BJ (cell line): ENCODE data around the gene RPP38. TPM values are rescaled to one million over a fixed set of nuclear protein-coding genes. Genes with fewer than 3 reads are reported as not detected.

Experiments used
- CTCF ChIA-PET: fragments of 350-600 bp; formaldehyde crosslinking; extraction: SDS; loops from one replicate; lab custom pipeline; 2021; ENCODE audit warnings: antibody characterized with exemption, inconsistent platforms; lab: Yijun Ruan, JAX
- POLR2A ChIA-PET: fragments of 300-600 bp; sonication (Branson Sonifier 250); formaldehyde crosslinking; extraction: SDS; loops from one replicate; lab custom pipeline; 2021; ENCODE audit warnings: antibody characterized with exemption; lab: Charles Lee
- DNase-seq: peaks from one replicate; pipeline ENCODE4 v3.0.0-alpha.2; 2011; ENCODE audit warnings: low read depth
- H3K27me3 ChIP-seq: 2 replicates; pipeline ENCODE4 v1.6.0; 2011; ENCODE audit warnings: low read length; ENCODE audit not compliant: control insufficient read depth, insufficient read depth
- H3K36me3 ChIP-seq: 2 replicates; pipeline ENCODE4 v1.5.1; 2011; ENCODE audit warnings: low read length; ENCODE audit not compliant: control insufficient read depth, insufficient read depth
- H3K4me3 ChIP-seq: 2 replicates; pipeline ENCODE4 v1.5.1; 2011; ENCODE audit warnings: low read depth, mild to moderate bottlenecking, control low read depth, low read length
- polyA plus RNA-seq: library from polyadenylated mRNA; depleted of rRNA; stranded (reverse); fragments of >200 nt; gene quantifications from 2 replicates; pipeline ENCODE4 v1.2.3, GENCODE V29; 2011
- TF ChIP-seq, protein P1 (sequence below): IDR thresholded peaks from 2 replicates; pipeline ENCODE4 v1.5.1; 2011; ENCODE audit warnings: low read depth, mild to moderate bottlenecking, control low read depth, inconsistent platforms, low read length, moderate library complexity; ENCODE audit not compliant: insufficient read depth

The RPP38 gene
- polyA plus RNA-seq, 1 experiment: 15.9 TPM

DNA sequence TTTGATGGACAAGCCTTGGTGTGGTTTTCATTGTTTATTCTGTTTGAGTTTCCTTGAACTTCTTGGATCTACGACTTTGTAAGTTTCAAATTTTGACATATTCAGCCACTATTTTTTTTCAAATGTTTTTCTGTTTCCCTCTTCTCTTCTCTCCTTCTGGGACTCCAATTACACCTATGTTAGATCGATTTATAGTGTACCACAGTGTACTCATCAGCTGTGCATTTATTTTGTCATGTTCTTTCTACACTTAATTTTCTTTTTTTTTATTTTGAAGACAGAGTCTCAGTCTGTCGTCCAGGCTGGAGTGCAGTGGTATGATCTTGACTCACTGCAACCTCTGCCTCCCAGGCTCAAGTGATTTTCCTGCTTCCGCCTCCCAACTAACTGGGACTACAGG lies 37.2 kb upstream of the RPP38 start:
- ChIA-PET CTCF (no interaction called here), POLR2A (no interaction called here)
- Histone ChIP-seq H3K4me3 (no peak overlapping the region), H3K27me3 (peaks cover 2% of the 10 kb centered on the region), H3K36me3 (no peaks in the 10 kb centered on the region)
- TF ChIP-seq, protein P1, sequence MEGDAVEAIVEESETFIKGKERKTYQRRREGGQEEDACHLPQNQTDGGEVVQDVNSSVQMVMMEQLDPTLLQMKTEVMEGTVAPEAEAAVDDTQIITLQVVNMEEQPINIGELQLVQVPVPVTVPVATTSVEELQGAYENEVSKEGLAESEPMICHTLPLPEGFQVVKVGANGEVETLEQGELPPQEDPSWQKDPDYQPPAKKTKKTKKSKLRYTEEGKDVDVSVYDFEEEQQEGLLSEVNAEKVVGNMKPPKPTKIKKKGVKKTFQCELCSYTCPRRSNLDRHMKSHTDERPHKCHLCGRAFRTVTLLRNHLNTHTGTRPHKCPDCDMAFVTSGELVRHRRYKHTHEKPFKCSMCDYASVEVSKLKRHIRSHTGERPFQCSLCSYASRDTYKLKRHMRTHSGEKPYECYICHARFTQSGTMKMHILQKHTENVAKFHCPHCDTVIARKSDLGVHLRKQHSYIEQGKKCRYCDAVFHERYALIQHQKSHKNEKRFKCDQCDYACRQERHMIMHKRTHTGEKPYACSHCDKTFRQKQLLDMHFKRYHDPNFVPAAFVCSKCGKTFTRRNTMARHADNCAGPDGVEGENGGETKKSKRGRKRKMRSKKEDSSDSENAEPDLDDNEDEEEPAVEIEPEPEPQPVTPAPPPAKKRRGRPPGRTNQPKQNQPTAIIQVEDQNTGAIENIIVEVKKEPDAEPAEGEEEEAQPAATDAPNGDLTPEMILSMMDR: no peak
- no peak for DNase-seq

DNA sequence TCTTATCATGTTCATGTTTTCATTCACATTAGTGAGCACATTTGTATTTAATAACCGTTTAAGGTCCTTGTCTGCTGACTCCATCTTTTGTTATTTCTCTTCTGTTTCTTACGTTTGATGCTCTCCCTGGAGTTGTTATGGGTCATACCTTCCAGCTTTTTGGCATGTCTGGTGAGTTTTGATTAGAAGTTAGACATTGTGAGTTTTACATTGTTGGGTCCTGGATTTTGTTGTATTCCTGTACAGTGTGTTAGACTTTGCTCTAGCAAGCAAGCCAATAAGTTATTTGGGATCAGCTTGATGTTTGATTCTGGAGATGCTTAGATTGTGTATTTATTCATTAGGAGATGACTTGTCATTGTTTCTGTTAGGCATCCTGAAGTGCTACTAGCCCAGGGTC lies 36.5 kb upstream of the RPP38 start:
- Histone ChIP-seq H3K27me3 (peaks cover 2% of the 10 kb centered on the region), H3K36me3 (no peaks in the 10 kb centered on the region), H3K4me3 (no peak overlapping the region)
- TF ChIP-seq, protein P1: no peak
- ChIA-PET POLR2A (no interaction called here), CTCF (interaction anchor here (0.7 kb wide), 1 partner anchor 13 kb away, joined by 3 read pairs; no protein-coding TSS in a partner anchor)
- no peak for DNase-seq

DNA sequence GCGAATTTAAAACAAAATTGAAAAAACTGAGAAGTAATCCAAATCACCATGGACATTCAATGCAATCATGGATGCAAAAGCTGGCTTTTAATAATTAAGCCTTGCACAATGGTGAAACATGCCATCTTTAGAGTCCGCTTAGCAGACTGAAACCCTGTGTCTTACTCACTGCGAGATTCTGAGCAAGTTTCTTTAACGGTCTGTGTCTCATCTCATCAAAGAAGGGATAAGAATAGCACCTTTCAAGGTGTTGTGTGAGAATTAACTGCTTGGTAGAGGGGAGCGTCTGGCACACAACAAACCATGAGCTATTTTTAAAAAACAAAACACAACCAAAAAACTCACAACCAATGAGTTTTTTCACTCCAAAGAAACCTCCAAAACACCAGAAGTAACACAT lies 30.0 kb upstream of the RPP38 start:
- DNase-seq: no peak
- no peak overlapping the region for H3K4me3 ChIP-seq
- TF ChIP-seq, protein P1: no peak
- ChIA-PET CTCF (no interaction called here), POLR2A (no interaction called here)
- H3K27me3 ChIP-seq: no peaks in the 10 kb centered on the region
- no peaks in the 10 kb centered on the region for H3K36me3 ChIP-seq

DNA sequence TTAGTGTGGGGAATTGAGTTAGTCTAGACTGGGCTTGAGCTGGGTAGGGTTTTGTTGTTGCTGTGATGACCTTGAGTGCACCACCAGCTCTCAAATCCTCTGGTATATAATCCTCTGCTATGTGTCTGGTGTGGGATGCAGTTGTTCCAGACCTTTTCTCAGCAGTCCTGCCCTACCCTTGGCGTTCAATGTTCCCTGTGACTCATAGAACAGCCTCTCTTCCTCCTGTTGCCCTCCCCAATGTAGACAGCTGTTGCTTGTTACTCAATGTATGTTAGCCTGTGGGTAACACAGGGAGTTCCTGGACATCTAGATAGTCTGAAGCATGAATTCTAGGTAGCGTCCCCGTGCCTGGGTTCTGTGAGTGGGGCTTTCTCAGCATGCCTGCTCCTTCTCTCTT lies 28.4 kb upstream of the RPP38 start:
- no peaks in the 10 kb centered on the region for H3K27me3 ChIP-seq
- TF ChIP-seq, protein P1: no peak
- no peaks in the 10 kb centered on the region for H3K36me3 ChIP-seq
- ChIA-PET POLR2A (no interaction called here), CTCF (interaction anchor here (1.0 kb wide), 1 partner anchor 15 kb away, joined by 3 read pairs; no protein-coding TSS in a partner anchor)
- no peak overlapping the region for H3K4me3 ChIP-seq
- DNase-seq: no peak

DNA sequence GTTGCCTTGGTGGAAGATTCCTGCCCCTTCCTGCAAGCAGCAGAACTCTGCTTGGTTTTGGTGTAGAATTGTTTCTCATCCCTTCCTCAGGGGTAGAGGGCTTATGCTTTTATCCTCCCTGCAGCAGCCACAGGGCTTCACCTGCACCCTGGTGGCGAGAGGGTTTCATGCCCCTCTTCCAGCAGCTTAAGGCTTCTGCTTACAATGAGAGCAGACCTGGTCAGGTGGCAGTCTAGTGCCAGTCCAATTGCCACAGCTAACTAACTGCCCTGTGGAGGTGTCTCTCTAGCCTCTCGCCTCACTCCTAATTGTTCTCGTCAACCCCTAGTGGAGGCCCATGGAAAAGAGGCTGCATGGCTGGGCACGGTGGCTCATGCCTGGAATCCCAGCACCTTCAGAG lies 27.9 kb upstream of the RPP38 start:
- Histone ChIP-seq H3K27me3 (no peaks in the 10 kb centered on the region), H3K36me3 (no peaks in the 10 kb centered on the region), H3K4me3 (no peak overlapping the region)
- TF ChIP-seq, protein P1: no peak
- DNase-seq: no peak
- ChIA-PET POLR2A (no interaction called here), CTCF (interaction anchor here (1.0 kb wide), 1 partner anchor 15 kb away, joined by 3 read pairs; no protein-coding TSS in a partner anchor)
